IPS-NIHi11 (cell line): ENCODE results near the gene SHROOM3.
"Not testable (repeated sequence)": the region's sequence is repeated elsewhere in the genome, so short reads cannot be mapped to it uniquely, and the experiment has no call there.

ENCODE experiments used
- DNase-seq: peaks from one replicate; pipeline ENCODE4 v3.0.0; 2012; ENCODE audit warnings: mixed read lengths, low spot score

Gene SHROOM3

DNA sequence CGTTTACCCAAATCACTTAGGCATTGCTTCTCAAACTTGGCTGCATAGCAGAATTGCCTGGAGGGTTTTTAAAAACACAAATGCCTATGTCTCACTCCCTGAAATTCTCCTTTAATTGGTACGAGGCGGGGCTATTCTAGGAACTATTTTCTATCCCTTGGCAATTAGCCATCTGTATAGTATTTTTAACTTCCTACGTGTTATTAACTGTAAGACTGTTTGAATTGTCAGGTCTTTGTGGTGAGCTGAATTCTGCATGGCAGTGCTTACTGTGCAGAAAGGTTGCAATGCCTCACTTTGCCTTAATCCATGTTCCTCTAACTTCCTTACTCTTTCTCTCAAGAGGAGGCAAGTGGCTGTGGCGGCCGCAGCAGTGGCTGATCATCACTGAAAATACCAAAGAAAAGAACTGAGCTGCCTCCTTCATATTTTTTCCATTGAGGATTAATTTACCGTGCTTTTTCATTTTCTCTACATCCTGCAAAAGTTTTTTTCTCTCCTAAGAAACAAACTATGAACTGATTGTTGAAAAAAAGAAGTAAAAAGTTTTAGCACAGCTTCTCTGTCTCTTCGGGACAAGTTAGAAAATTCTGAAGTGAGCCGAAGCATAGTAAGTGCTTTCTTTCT lies at the start of gene SHROOM3:
Gene SHROOM3, plus strand, starts transcription at position 329 of the 627 bp plus-strand sequence. CDS start 824 bp downstream, outside the sequence.
- DNase-seq: peak; percentile 21

DNA sequence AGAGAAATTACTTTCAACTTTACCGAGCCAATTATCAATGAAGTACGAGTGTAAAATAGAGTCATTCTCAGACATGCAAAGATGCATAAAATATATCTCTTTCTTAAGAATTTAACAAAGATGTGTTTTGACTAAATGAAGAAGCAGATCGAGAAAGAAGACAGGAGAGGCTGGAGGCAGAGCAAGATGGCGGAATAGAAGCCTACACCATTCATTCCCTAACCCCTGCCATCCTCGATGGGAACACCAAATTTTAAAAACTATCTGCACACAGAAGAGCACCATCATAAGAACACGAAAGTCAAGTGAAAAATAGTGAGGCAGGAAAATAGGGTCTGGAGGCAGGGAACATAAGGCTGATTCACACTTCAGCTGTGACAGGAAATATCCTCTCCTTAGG lies 49.1 kb upstream of the SHROOM3 start:
- no peak for DNase-seq

DNA sequence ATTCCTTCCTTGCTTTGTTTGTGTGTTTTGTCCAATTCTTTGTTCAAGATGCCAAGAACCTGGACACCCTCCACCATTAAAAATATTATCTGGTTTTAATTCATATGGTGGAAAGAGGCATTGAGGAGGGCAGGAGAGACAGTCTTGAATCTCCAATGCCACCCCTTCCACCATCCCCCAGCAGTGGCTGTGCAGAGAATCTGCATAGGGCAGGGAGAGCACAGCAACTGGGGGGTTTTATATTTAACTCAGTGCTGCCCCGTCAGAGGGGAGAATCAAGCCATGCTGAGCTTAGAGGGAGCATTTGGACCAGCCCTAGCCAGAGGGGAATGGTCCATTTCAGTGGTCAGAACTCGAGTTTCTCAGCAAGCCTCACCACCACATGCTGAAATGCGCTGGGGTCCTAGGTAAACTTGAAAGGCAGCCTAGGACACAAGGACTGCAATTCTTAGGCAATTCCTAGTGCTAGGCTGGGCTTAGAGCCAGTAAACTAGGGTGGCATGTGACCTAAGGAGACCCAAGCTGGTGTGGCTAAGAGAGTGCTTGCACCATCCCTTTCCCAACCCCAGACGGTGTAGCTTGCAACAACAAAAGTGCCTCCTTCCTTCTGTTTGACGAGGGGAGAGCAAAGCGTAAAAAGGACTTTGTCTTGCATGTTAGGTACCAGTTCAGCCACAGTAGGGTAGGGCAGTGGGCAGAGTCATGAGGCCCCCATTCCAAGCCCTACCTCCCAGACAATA lies 48.3 kb upstream of the SHROOM3 start:
- DNase-seq: no peak

DNA sequence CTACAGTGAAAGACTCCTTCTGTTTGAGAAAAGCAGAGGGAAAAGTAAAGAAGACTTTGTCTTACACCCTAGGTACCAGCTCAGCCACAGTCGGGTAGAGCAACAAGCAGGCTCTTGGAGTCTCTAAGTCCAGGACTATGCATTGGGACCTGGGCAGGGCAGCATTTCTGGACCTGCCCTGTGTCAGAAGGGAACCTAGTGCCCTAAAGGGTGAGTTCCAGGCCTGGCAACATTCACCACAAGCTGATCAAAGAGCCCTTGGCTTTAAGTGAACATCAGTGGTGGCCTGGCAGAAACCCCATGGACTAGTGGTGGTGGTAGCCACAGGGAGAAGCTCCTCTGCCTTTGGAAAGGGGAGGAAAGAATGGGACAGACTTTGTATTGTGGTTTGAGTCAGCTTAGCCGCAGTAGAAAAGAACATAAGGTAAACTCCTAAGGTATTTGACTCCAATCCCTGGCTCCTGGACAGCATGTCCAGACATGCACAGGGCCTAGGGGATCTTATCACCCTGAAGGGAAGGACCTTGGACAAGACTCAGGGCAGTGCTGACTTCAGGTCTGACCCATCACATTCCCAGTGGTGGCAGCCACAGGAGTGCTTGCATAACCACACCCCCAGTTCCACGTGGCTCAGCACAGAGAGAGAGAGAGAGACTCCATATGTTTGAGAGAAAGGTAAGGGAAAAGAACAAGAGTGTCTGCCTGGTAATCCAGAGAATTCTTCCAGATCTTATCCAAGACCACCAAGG lies 46.7 kb upstream of the SHROOM3 start:
- no peak for DNase-seq

DNA sequence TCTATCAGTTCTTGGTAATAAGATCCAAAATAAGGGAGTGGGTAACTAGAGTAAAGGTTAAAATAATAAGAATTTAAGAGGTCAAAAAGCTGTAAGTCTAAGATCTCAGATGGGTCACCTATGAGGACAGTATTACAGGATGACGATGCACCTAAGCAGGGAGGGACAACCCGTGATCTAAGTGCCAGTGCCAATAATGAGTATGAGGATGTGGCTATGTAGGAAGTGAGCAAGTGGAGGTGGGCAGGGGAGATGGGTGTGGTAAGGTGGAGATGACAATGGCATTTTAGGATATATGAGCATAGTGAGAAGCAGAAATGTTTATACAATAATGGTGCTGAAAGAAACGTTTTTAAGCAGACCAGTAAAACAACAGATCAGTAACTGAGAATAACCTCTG lies 33.4 kb upstream of the SHROOM3 start:
- DNase-seq: no peak

DNA sequence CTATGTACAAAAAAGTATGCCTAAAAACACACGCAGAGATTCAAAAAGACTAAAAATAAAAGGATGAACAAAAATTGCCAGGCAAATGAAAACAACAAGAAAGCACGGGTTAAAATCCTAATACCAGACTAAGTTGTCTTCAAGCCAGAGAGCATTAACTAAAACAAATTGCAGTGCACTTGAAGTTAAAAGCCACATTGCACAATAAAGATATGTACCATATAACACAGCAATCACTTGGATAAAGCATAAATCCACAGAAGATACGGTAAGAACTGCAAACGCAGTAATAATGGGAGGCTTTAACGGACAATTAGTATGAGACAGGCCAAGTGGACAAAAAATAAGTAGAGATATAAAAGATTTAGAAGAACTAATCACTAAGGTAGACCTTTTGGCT lies 28.9 kb upstream of the SHROOM3 start:
- DNase-seq: no peak

DNA sequence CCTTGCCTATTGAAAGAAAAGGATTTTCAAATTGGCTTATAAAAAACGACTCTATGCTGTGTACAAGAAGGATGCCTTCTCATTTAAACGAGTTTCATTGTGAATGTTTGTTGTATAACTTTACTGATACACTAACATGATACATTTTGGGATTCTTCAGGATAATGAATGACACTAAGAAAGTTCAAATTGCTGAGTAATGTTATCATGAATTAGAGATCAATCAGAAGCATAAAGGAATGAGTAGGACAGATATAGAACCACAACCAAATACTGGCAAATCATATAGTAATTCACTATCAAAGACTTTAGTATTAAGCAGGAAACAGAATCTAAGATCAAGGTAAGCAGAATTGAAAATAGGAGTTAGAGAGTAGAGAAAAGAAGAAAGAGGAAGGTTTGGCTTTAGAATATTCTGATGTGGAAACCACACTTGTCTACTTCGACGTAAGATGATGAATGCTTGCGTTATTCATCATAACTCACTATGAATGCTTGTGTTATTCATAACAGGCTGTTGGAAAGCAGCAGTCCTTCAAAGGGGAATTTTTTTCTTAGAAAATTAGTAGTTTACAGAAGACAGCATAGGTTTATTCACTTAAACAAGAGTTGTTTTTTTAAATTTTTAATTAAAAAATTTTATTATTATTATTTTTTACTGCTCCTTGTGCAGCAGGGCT lies 27.4 kb upstream of the SHROOM3 start:
- no peak for DNase-seq

DNA sequence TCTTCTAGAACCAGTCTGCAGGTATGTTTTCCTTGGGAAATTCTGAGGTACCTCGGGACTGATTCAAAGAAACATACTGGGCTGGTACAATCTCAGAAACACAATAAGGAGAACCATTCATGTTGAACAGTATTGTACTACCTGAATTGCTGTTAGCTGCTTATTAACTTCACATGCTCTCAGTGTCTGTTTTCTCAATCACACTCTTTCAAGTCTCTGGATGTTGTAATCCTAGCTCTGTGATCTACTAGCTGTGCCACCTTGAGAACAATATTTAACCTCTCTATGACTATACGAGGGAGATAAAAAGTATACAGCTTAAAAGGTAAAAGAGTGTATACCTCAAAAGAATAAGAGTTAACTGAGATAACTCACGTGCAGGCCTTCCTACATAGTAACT lies 24.4 kb upstream of the SHROOM3 start:
- no peak for DNase-seq

DNA sequence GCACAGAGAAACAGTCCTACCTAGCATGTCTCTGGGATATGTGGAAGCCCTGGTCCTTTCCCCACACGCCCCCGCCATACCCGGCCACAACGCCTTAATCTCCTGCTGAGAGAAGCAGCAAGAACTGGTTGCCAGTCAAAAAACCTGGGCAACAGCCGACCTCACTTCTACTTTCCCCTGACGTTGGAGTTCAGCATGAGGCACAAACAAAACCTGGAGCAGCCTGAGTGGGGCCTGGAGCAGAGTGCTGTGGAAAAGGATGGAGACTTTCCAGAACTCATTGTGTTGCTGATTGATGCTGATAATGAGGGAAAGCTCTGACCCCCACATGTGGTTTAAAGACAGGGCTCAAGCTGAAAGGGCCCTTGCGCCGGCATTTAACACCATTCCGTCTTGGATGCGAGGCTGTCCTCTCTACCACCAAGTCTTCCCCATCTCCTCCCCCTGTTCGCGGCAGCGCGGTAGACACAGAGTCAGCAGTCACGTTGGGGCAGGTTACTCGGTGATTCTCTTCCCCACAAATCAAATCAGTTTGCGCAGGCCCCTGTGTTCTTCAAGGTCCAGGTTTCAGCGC lies 14.8 kb upstream of the SHROOM3 start:
- DNase-seq: no peak

DNA sequence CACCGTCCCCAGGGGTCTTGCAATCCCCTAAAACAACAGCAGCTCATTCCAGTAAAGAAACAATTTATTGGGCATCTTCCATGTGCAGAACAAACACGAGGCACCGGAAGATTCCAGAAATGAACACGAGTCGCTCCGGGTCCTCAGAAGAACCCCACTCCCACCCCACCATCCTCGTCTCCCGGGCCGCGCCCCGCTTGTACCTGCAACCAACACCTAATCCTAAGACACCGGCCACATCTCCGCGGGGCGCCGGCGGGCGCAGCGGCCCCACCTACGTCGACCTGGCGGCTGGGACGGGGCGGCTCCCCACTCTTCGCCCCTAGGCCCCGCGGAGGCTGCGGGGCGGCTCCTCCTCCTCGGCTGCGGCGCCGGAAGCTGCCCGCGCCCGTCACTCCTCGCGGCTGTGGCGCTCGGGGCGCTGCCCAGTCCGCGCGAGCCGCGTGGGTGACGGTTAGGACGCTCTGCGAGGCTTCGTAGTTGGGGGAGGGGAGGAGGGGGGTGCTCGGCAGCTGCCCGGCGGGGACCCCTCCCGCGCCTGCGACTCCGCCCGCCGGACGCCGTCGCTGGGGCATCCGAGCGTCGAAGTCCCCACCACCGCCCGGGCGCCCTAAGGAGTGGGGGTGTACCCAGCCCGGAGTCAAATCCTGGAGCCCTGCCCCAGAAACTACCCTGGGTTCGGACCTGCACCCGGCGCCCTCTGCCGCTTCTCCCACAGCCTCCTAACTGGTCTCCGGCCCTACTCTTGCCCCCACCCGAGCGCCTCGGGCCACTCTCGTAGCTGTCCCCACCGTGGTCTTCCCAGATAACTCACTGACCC lies 14.1 kb upstream of the SHROOM3 start, which contains the start of gene CCDC158:
Gene CCDC158, minus strand, starts transcription at position 380 of the 820 bp plus-strand sequence. CDS start 17,934 bp downstream, outside the sequence.
- peak; percentile 47 for DNase-seq

DNA sequence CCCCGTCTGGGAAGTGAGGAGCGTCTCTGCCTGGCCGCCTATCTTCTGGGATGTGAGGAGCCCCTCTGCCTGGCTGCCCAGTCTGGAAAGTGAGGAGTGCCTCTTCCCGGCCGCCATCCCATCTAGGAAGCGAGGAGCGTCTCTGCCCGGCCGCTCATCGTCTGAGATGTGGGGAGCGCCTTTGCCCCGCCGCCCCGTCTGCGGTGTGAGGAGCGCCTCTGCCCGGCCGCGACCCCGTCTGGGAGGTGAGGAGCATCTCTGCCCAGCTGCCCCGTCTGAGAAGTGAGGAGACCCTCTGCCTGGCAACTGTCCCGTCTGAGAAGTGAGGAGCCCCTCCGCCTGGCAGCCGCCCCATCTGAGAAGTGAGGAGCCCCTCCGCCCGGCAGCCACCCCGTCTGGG lies 11.9 kb upstream of the SHROOM3 start:
- DNase-seq: not testable (repeated sequence)

DNA sequence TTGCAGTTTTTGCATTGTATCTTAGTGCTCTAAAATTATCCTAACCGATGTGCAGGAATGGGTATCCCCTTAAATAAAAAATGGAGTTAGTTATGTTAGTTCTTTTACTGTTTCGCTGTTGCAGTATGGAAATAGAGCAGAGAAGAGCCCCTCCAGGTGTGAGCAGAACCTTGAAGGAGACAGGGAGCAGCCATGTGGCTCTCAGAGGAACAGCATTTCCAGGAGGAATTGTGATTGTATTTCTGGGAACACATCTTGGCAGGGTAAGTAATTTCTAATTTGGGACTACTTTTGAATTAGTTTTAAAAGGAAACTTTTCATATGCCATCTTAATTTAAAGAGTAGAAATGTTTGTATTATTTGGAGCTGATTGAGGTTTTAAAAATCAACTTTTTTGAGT lies 8.8 kb upstream of the SHROOM3 start:
- no peak for DNase-seq

DNA sequence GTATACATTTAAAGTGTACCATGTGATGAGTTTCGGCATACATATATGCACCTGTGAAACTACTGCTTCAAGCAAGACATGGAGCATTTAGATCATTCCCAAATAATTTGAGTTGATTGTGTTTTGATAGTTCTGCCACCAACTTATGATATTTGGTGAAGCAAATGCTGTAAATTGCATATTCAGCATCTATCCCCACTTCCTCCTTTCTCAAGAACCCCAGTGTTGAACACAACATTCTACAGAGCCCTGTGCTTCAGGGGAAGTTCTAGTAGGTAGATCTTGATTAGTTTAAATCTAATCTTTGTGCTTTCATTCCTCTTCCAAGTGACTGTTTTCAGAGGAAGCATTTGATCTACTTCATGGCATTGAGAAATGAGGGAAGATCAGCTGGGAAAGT lies 5.4 kb upstream of the SHROOM3 start:
- DNase-seq: no peak

DNA sequence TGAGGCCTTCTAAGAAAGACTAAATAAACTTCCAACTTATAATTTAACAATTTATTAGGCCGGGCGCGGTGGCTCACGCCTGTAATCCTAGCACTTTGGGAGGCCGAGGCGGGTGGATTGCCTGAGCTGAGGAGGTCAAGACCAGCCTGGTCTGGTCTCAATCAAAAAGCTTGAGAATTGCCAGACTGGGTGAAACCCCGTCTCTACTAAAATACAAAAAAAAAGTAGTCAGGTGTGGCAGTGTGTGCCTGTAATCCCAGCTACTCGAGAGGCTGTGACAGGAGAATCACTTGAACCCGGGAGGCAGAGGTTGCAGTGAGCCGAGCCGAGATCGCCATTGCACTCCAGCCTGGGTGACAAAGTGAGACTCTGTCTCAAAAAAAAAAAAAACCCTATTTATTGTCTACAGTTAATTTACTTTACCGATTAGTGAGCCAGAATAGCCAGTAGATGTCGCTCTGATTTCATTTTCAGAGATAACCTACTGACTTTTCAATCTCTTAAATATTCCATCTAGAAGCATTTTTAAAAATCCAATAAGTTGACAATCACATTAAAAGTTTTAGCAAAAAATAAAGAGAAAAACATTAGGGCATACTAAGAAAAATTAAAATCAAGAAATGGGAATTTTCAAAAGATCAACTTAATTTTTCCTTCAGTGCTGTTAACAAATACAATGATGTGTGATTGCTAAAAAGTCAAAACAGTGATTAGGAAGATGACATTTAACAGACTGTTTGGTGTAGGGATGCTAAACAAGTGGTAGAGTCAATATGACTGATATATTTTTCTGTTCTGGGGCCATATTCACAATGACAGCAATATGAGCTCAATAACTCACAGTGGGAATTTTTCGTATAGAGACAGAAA lies 4.3 kb upstream of the SHROOM3 start:
- no peak for DNase-seq

DNA sequence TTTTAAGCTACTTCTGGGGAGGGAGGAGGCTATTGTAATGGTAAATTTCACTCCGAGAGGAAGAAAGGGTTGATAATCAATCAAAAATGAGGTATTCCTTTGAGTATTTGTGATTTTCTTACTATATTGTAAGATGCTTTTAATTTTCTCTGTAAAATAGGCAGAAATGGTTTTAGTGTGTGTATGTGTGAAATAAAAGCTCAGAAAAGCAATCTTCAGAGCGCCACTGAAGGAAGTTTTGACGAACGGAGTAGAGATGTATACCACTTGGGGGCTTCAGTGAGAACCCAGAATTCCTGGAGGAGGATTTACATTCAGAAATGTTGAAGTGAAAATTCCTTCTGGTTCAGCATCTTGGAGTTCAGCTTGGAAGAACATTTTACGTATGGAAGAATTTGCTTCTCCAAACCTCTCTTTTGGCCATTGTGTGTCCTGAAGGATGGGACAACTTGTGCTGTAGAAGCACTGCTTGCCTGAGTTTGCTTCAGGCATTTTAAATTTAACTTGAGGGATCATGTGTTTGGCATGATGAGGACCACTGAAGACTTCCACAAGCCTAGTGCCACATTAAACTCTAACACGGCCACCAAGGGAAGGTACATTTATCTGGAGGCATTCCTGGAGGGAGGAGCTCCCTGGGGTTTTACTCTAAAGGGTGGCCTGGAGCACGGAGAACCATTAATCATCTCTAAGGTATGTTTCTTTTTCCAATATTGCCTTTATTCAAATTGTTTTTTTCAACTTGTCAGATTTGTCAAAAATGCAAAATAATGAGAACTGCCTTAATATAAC lies 695 bp downstream of the SHROOM3 start:
- no peak for DNase-seq

DNA sequence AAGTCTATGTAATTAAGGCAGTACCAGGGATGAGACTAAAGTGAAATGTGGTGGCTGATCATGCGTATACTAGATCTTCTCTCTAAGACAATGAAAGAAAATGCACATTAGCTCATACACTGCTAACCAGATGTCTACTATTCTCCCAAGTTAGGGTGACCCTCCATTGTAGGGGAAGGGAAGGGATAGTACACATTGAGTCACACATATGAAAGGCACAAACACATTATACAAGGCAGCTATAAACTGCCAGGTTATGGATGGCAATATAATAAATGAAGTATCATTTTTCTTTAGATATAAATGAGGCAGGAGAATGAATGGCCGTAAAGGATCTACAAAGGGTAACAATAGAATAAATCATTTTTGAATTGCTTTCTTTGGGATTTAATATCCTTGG lies 4.5 kb downstream of the SHROOM3 start:
- DNase-seq: no peak

DNA sequence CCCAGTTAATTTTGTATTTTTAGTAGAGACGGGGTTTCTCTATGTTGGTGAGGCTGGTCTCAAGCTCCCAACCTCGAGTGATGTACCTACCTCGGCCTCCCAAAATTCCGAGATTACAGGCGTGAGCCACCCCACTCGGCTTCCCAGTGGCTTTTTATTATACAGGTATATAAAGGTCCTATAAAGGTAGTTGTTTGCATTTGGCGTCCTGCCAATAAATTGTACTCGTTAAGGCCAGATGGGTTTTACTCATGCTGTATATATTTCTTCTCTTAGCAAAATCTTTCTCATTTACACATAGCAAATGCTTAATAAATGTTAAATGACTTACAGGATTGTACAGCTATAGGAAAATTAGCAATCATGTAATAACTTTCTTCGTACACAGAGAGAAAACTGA lies 6.9 kb downstream of the SHROOM3 start:
- DNase-seq: no peak

DNA sequence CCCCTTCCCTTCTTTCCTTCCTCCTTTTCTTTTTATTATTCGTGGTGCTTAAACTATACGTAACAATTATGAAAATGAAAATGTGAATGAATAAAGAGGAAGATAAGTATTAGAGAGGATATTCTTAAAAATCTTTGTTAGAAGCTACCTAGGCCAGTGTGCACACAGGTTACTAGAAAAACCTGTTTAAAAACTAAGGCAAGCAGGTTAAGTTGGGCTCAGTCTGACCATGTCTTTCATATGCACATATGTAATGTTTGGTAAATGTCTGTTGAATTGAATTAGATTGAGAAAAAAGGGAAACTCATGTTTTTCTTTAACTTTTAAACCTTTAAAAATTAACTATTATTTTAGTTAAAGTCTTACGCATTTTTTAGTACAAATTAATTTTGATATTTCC lies 7.8 kb downstream of the SHROOM3 start:
- no peak for DNase-seq

DNA sequence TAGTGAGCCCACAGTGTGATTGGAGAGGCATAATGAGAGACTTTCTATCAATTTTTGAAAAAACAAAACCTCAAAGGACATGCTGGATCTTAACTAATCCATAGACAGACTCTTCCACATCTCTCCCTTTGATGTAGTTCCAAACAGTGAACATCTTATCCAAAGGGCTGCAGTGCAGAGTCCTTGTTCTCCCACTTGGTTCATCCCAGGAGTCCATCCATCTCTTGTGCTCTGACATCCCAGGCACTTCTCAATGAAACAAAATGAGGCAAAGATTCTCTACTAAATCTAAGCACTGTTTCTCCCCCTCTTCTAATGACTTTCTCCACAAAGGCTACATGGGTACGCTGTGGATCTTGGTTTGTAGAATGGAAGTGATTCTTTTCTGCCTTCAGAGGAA lies 8.3 kb downstream of the SHROOM3 start:
- no peak for DNase-seq
